Ureter (tissue), 1 donor: ENCODE results near the gene SMCO4. TPM values are rescaled to one million over a fixed set of nuclear protein-coding genes. Genes with fewer than 3 reads are reported as not detected.

Experiments
- DNase-seq: peaks from one replicate; pipeline ENCODE4 v3.0.0-alpha.2; 2020; ENCODE audit warnings: low spot score
- total RNA-seq: library from RNA; stranded (reverse); gene quantifications from one replicate; pipeline ENCODE4 v1.2.4, GENCODE V29; 2023
- donor health status: DM: yes; HTN: yes; CAD: no.

Gene SMCO4
- total RNA-seq, 1 donor from 2014 or later = 13.9 TPM

- DNase-seq = no peak
These were observed 38.8 kb downstream of the SMCO4 start for GRCh38 chr11:93504110-93505095.

- no peak for DNase-seq
These were observed 41.3 kb downstream of the SMCO4 start for GRCh38 chr11:93501856-93502255.

GRCh38 chr11:93500759-93501158 lies 42.4 kb downstream of the SMCO4 start:
- no peak for DNase-seq

- DNase-seq = no peak
These were observed 44.5 kb downstream of the SMCO4 start for GRCh38 chr11:93498641-93499040.

- no peak for DNase-seq
These were observed 45.0 kb downstream of the SMCO4 start for GRCh38 chr11:93498161-93498560.

GRCh38 chr11:93497596-93497995 lies 45.6 kb downstream of the SMCO4 start:
- DNase-seq = no peak

GRCh38 chr11:93494357-93494756 lies 48.8 kb downstream of the SMCO4 start:
- no peak for DNase-seq

GRCh38 chr11:93493252-93493897 lies 49.8 kb downstream of the SMCO4 start:
- no peak for DNase-seq

GRCh38 chr11:93492464-93493251 lies 50.5 kb downstream of the SMCO4 start:
- DNase-seq = no peak

GRCh38 chr11:93491973-93492372 lies 51.2 kb downstream of the SMCO4 start:
- DNase-seq = no peak

GRCh38 chr11:93490996-93491618 lies 52.1 kb downstream of the SMCO4 start:
- DNase-seq = no peak

GRCh38 chr11:93489841-93490240 lies 53.4 kb downstream of the SMCO4 start:
- no peak for DNase-seq

- DNase-seq = no peak
These were observed 56.1 kb downstream of the SMCO4 start for GRCh38 chr11:93487032-93487483.

GRCh38 chr11:93485983-93486382 lies 57.2 kb downstream of the SMCO4 start:
- DNase-seq = no peak

GRCh38 chr11:93484716-93485115 lies 58.5 kb downstream of the SMCO4 start:
- DNase-seq = no peak

- no peak for DNase-seq
These were observed 60.6 kb downstream of the SMCO4 start for GRCh38 chr11:93482556-93482955.

GRCh38 chr11:93481696-93482095 lies 61.5 kb downstream of the SMCO4 start:
- no peak for DNase-seq

GRCh38 chr11:93481279-93481678 lies 61.9 kb downstream of the SMCO4 start:
- no peak for DNase-seq

GRCh38 chr11:93480756-93481155 lies 62.4 kb downstream of the SMCO4 start:
- no peak for DNase-seq

- DNase-seq = no peak
These were observed 62.9 kb downstream of the SMCO4 start for GRCh38 chr11:93480256-93480655.

GRCh38 chr11:93478841-93479240 lies 64.3 kb downstream of the SMCO4 start:
- no peak for DNase-seq
